ENCODE data around the gene MROH2A.
A peak's percentile ranks its signal among the peaks of the same experiment; 100 is the strongest.
"Not testable (repeated sequence)": the region's sequence is repeated elsewhere in the genome, so short reads cannot be mapped to it uniquely, and the experiment has no call there.

MROH2A gene

GRCh38 chr2:233872125-233872524 lies 94.0 kb downstream of the MROH2A start:
- DNase-seq, H3K4me3 Mint-ChIP-seq, H3K27ac Mint-ChIP-seq, H3K36me3 Mint-ChIP-seq, H3K9me3 Mint-ChIP-seq: not testable (repeated sequence)
- peaks cover 16 to 23% of the 10 kb centered on the region in 2 donors for H3K27me3 Mint-ChIP-seq
- peak; percentile 80 to 94 for ATAC-seq (replicated peaks)
- H3K4me1 Mint-ChIP-seq, result peaks cover 9 to 20% of the 10 kb centered on the region in 2 donors

- Mint-ChIP-seq H3K27ac (no peak overlapping the region), H3K4me3 (no peak overlapping the region), H3K4me1 (no peaks in the 10 kb centered on the region), H3K27me3 (peaks cover 32 to 67% of the 10 kb centered on the region in 2 donors), H3K9me3 (peaks cover 22 to 29% of the 10 kb centered on the region in 2 donors), H3K36me3 (peaks cover 6 to 14% of the 10 kb centered on the region in 2 donors)
- DNase-seq, result no peak
- ATAC-seq (replicated peaks), result no peak
Observed at GRCh38 chr2:233882353-233882752, 104.2 kb downstream of the MROH2A start.
